Neural crest cell (in vitro differentiated cells): Measurements from ENCODE around the gene ZBTB9. TPM values are rescaled to one million over a fixed set of nuclear protein-coding genes. Genes with fewer than 3 reads are reported as not detected.
A peak's percentile ranks its signal among the peaks of the same experiment; 100 is the strongest.

Source experiments
- DNase-seq: peaks from one replicate; pipeline ENCODE4 v3.0.0; 2021; ENCODE audit warnings: low read depth, mixed read lengths, low spot score
- H3K27ac Mint-ChIP-seq: one replicate; pipeline ENCODE4 v1.8.0; 2021; ENCODE audit warnings: mild to moderate bottlenecking, mixed read lengths; ENCODE audit not compliant: unreplicated experiment
- H3K27me3 Mint-ChIP-seq: 2 replicates; pipeline ENCODE4 v1.8.0; 2021; ENCODE audit warnings: low read depth, mild to moderate bottlenecking, mixed read lengths
- H3K36me3 Mint-ChIP-seq: 2 replicates; pipeline ENCODE4 v1.8.0; 2021; ENCODE audit warnings: low read depth, mild to moderate bottlenecking, mixed read lengths
- H3K4me1 Mint-ChIP-seq: 2 replicates; pipeline ENCODE4 v1.8.0; 2021; ENCODE audit warnings: mixed read lengths
- H3K4me3 Mint-ChIP-seq: one replicate; pipeline ENCODE4 v1.8.0; 2021; ENCODE audit warnings: mild to moderate bottlenecking, mixed read lengths
- H3K9me3 Mint-ChIP-seq: 2 replicates; pipeline ENCODE4 v1.8.0; 2021; ENCODE audit warnings: mixed read lengths
- CTCF ChIP-seq: fragments of 200-600 bp; sonication (generic); conservative IDR thresholded peaks from 2 replicates; pipeline ENCODE4 v1.5.0; 2021; ENCODE audit warnings: antibody characterized with exemption, mild to moderate bottlenecking
- total RNA-seq: library from RNA; stranded (reverse); gene quantifications from 2 replicates; pipeline ENCODE4 v1.2.1, GENCODE V29; 2021

The ZBTB9 gene
- total RNA-seq, 1 donor from 2014 or later = 21.1 TPM

GRCh38 chr6:33421344-33421643, 33.1 kb upstream of the ZBTB9 start:
- Mint-ChIP-seq H3K36me3 (peaks cover 16% of the 10 kb centered on the region), H3K27ac (no peak overlapping the region), H3K27me3 (peaks cover 5% of the 10 kb centered on the region), H3K9me3 (no peaks in the 10 kb centered on the region), H3K4me3 (peak overlapping the region; percentile 95), H3K4me1 (peaks cover 85% of the 10 kb centered on the region)
- TF ChIP-seq CTCF = no peak
- DNase-seq = no peak

GRCh38 chr6:33423777-33424176, 30.6 kb upstream of the ZBTB9 start:
- Mint-ChIP-seq H3K36me3 (peaks cover 13% of the 10 kb centered on the region), H3K27me3 (no peaks in the 10 kb centered on the region), H3K4me3 (peak overlapping the region; percentile 95), H3K27ac (no peak overlapping the region), H3K4me1 (peaks cover 84% of the 10 kb centered on the region), H3K9me3 (no peaks in the 10 kb centered on the region)
- TF ChIP-seq CTCF = no peak
- DNase-seq = no peak

- Mint-ChIP-seq H3K9me3 (no peaks in the 10 kb centered on the region), H3K27ac (peak overlapping the region; percentile 86), H3K36me3 (peaks cover 13% of the 10 kb centered on the region), H3K4me1 (peaks cover 85% of the 10 kb centered on the region), H3K4me3 (peak overlapping the region; percentile 95), H3K27me3 (no peaks in the 10 kb centered on the region)
- no peak for TF ChIP-seq CTCF
- no peak for DNase-seq
Observed at GRCh38 chr6:33424855-33425667, 29.3 kb upstream of the ZBTB9 start.

- TF ChIP-seq CTCF = peak; percentile 68
- peak overlapping the region; percentile 86 for H3K27ac Mint-ChIP-seq
- H3K9me3 Mint-ChIP-seq = no peaks in the 10 kb centered on the region
- H3K4me1 Mint-ChIP-seq = peaks cover 92% of the 10 kb centered on the region
- H3K36me3 Mint-ChIP-seq = peaks cover 13% of the 10 kb centered on the region
- peak; percentile 83 for DNase-seq
- peak overlapping the region; percentile 95 for H3K4me3 Mint-ChIP-seq
- no peaks in the 10 kb centered on the region for H3K27me3 Mint-ChIP-seq
Observed at GRCh38 chr6:33425668-33426577, 28.5 kb upstream of the ZBTB9 start.

- H3K27me3 Mint-ChIP-seq = no peaks in the 10 kb centered on the region
- H3K36me3 Mint-ChIP-seq = peaks cover 13% of the 10 kb centered on the region
- peaks cover 89% of the 10 kb centered on the region for H3K4me1 Mint-ChIP-seq
- no peaks in the 10 kb centered on the region for H3K9me3 Mint-ChIP-seq
- no peak for TF ChIP-seq CTCF
- DNase-seq = no peak
- H3K27ac Mint-ChIP-seq = peak overlapping the region; percentile 92
- peak overlapping the region; percentile 95 for H3K4me3 Mint-ChIP-seq
Observed at GRCh38 chr6:33426590-33427511, 27.5 kb upstream of the ZBTB9 start.
